Heart left ventricle (tissue), 13 donors: Measurements from ENCODE around the gene CACNA2D3.

Source experiments
- POLR2A ChIP-seq, 2 donors: fragments of 450-650 bp; IDR thresholded peaks; one replicate each; pipeline ENCODE4 v1.6.1; 2017; ENCODE audit warnings: antibody characterized with exemption in 2 of 2, mild to moderate bottlenecking in 2 of 2, moderate library complexity in 2 of 2
- TF ChIP-seq, protein P1 (sequence below), 12 donors: fragments of 200-600 bp; sonication (generic) in 4 of 12; IDR thresholded peaks; one replicate each; pipeline versions ENCODE4 v1.5.0 to v1.8.0; 2018 to 2022; ENCODE audit warnings: antibody characterized with exemption in 12 of 12, mild to moderate bottlenecking in 5 of 12
- donor health status: ischemic (EF 13 %, LVEDD 7.1; RV severe dilation, severe dysfunction).
- donor health status: DM: no; HTN: yes; CAD: no.
- donor health status: DM: no; HTN: no; CAD: no.
- donor health status: ischemic (EF 25% LVEDD 6.9; RV normal size, moderate dysfunction).
- donor health status: ischemic (EF 25% LVEDD 5.7; RV mildly dilated, moderate dysfunction).
- donor health status: ischemic (EF 35%, LVEDD 5.7; RV mildly dilated, moderate dysfunction).
- donor health status: nonischemic (EF 11% LVEDD 7.7; RV severe dilation, severe dysfunction).
- donor health status: DM: yes; HTN: yes; CAD: no.
- donor health status: PGD.
- donor health status: ischemic (EF 29% LVEDD 5.4; RV normal size, mild dysfunction).
- donor health status: nonischemic (EF 23%, LVEDD 6.1; RV moderate dilation, normal function).

GRCh38 chr3:54564374-54564925 lies 442.1 kb downstream of the CACNA2D3 start:
- TF ChIP-seq, protein P1, sequence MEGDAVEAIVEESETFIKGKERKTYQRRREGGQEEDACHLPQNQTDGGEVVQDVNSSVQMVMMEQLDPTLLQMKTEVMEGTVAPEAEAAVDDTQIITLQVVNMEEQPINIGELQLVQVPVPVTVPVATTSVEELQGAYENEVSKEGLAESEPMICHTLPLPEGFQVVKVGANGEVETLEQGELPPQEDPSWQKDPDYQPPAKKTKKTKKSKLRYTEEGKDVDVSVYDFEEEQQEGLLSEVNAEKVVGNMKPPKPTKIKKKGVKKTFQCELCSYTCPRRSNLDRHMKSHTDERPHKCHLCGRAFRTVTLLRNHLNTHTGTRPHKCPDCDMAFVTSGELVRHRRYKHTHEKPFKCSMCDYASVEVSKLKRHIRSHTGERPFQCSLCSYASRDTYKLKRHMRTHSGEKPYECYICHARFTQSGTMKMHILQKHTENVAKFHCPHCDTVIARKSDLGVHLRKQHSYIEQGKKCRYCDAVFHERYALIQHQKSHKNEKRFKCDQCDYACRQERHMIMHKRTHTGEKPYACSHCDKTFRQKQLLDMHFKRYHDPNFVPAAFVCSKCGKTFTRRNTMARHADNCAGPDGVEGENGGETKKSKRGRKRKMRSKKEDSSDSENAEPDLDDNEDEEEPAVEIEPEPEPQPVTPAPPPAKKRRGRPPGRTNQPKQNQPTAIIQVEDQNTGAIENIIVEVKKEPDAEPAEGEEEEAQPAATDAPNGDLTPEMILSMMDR (IDR thresholded peaks at IDR 0.05) = no peak
- no peak for TF ChIP-seq POLR2A (IDR thresholded peaks at IDR 0.05)
